OCI-LY7 (cell line): Measurements from ENCODE around the gene APOB. TPM values are rescaled to one million over a fixed set of nuclear protein-coding genes. Genes with fewer than 3 reads are reported as not detected.

Experiments used
- BruUV-seq: library from RNA; stranded (reverse); fragments of 400-500 nt; replicated peaks from 2 replicates; lab custom pipeline; 2021; lab: Mats Ljungman, UMichigan
- CTCF ChIA-PET: fragments of 300-600 bp; sonication (Branson Sonifier 250); formaldehyde crosslinking; loops from one replicate; lab custom pipeline; 2022; ENCODE audit warnings: antibody characterized with exemption; ENCODE audit not compliant: unreplicated experiment; lab: Charles Lee
- POLR2A ChIA-PET: fragments of 300-600 bp; sonication (Branson Sonifier 250); formaldehyde crosslinking; loops from one replicate; lab custom pipeline; 2022; ENCODE audit warnings: antibody characterized with exemption; lab: Charles Lee
- DNase-seq: peaks from one replicate; pipeline ENCODE4 v3.0.0-alpha.2; 2015; ENCODE audit warnings: low spot score
- H2AFZ ChIP-seq: fragments of 200-600 bp; sonication (generic), shearing (Covaris generic); 2 replicates; pipeline ENCODE4 v1.6.1; 2014; ENCODE audit warnings: mild to moderate bottlenecking, antibody characterized with exemption, low read length, moderate library complexity
- H3K27ac ChIP-seq: fragments of 200-600 bp; sonication (generic); 2 replicates; pipeline ENCODE4 v1.5.1; 2014; ENCODE audit warnings: mixed run types, low read depth, mild to moderate bottlenecking, moderate library complexity, low read length, inconsistent platforms; ENCODE audit not compliant: poor library complexity, severe bottlenecking
- H3K36me3 ChIP-seq: fragments of 200-600 bp; sonication (generic); 2 replicates; pipeline ENCODE4 v1.6.1; 2014; ENCODE audit warnings: mild to moderate bottlenecking, antibody characterized with exemption, low read length, moderate library complexity, mixed read lengths; ENCODE audit not compliant: insufficient read depth
- H3K4me1 ChIP-seq: fragments of 200-600 bp; sonication (generic); 2 replicates; pipeline ENCODE4 v1.5.1; 2014; ENCODE audit warnings: mild to moderate bottlenecking, low read length; ENCODE audit not compliant: insufficient read depth, poor library complexity, severe bottlenecking
- H3K4me2 ChIP-seq: fragments of 200-600 bp; sonication (generic); 2 replicates; pipeline ENCODE4 v1.6.1; 2014; ENCODE audit warnings: mild to moderate bottlenecking, low read length
- H3K4me3 ChIP-seq: fragments of 200-600 bp; sonication (generic); 2 replicates; pipeline ENCODE4 v1.5.1; 2014; ENCODE audit warnings: mild to moderate bottlenecking, low read depth, low read length; ENCODE audit not compliant: poor library complexity, severe bottlenecking
- H3K79me2 ChIP-seq: fragments of 200-600 bp; sonication (generic); 2 replicates; pipeline ENCODE4 v1.6.1; 2016; ENCODE audit warnings: low read depth, mild to moderate bottlenecking, low read length, moderate library complexity, mixed read lengths; ENCODE audit not compliant: insufficient read depth
- H3K9me2 ChIP-seq: fragments of 200-600 bp; sonication (generic); 2 replicates; pipeline ENCODE4 v1.6.1; 2016; ENCODE audit warnings: mild to moderate bottlenecking, low read length, mixed read lengths; ENCODE audit not compliant: insufficient read depth
- H3K9me3 ChIP-seq: fragments of 200-600 bp; sonication (generic); 2 replicates; pipeline ENCODE4 v1.6.1; 2014; ENCODE audit warnings: mild to moderate bottlenecking, mixed run types, low read length, mixed read lengths
- H4K20me1 ChIP-seq: fragments of 200-600 bp; sonication (generic); 2 replicates; pipeline ENCODE4 v1.6.1; 2014; ENCODE audit warnings: mild to moderate bottlenecking, antibody characterized with exemption, low read length, moderate library complexity, mixed read lengths; ENCODE audit not compliant: insufficient read depth
- CTCF ChIP-seq: fragments of 200-600 bp; sonication (generic); conservative IDR thresholded peaks from 2 replicates; pipeline ENCODE4 v1.5.1; 2014; ENCODE audit warnings: mild to moderate bottlenecking, antibody characterized with exemption, low read length, moderate library complexity, mixed read lengths
- EZH2phosphoT487 ChIP-seq: fragments of 200-600 bp; sonication (generic); IDR thresholded peaks from 2 replicates; pipeline ENCODE4 v1.6.1; 2018; ENCODE audit warnings: low read depth, borderline replicate concordance, mild to moderate bottlenecking, mixed run types, antibody characterized with exemption, low read length, moderate library complexity, mixed read lengths
- intact Hi-C: fragments of 100-400 bp; cut with micrococcal nuclease; formaldehyde crosslinking; loops from one replicate; pipeline ENCODE4 v1.10.0; 2022; ENCODE audit not compliant: unreplicated experiment
- total RNA-seq, 2 experiments: library from RNA; depleted of rRNA in 1 of 2; stranded (reverse); fragments of >200 nt in 1 of 2; shearing (Covaris generic) in 1 of 2; gene quantifications; 2 replicates each; pipeline ENCODE4 v1.2.3, GENCODE V29; 2014 to 2022

APOB gene
- total RNA-seq, 2 experiments from 2014 or later: 0.03 TPM; not detected in 1

DNA sequence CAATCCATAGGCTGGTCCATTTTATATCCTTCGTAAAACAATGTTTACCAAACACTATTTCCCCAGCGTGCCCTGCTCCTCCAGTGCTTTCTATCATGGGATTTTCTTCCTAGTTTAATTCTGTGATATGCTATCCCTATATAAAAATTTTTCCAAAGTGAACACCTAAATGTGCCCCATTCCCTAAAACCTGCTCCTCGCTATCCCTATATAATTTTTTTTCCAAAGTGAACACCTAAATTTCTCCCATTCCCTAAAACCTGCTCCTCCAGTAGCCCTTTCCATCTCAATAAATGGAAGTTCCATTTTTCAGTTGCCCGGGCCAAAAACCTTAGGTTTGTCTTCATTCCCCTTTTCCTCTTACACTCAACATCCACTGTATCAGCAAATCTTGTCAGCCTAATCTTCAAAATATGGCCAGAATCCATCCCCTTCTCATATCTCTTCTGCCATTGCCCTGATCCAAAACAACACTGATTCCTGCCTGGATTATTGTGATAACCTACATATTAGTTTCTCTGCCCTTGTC, 26.1 kb downstream of the APOB start:
- no peaks in the 10 kb centered on the region for H3K9me3 ChIP-seq
- no peak overlapping the region for H3K4me3 ChIP-seq
- no peaks in the 10 kb centered on the region for H3K9me2 ChIP-seq
- no peaks in the 10 kb centered on the region for H4K20me1 ChIP-seq
- intact Hi-C loops: no loop called here
- no peak overlapping the region for H2AFZ ChIP-seq
- H3K4me2 ChIP-seq: no peak overlapping the region
- H3K79me2 ChIP-seq: no peaks in the 10 kb centered on the region
- no peak for DNase-seq
- H3K4me1 ChIP-seq: no peaks in the 10 kb centered on the region
- no TSS peak for BruUV-seq
- CTCF ChIA-PET: no interaction called here
- no peak for TF ChIP-seq EZH2phosphoT487
- TF ChIP-seq CTCF: no peak
- POLR2A ChIA-PET: no interaction called here
- H3K27ac ChIP-seq: no peak overlapping the region
- no peaks in the 10 kb centered on the region for H3K36me3 ChIP-seq

GRCh38 chr2:21015281-21015645, 28.6 kb downstream of the APOB start:
- intact Hi-C loops: no loop called here
- Histone ChIP-seq H4K20me1 (no peaks in the 10 kb centered on the region), H3K9me2 (no peaks in the 10 kb centered on the region), H3K9me3 (no peaks in the 10 kb centered on the region), H3K27ac (no peak overlapping the region), H3K4me1 (no peaks in the 10 kb centered on the region), H3K79me2 (no peaks in the 10 kb centered on the region), H2AFZ (no peak overlapping the region), H3K36me3 (no peaks in the 10 kb centered on the region), H3K4me3 (no peak overlapping the region), H3K4me2 (no peak overlapping the region)
- DNase-seq: no peak
- CTCF ChIA-PET: no interaction called here
- TF ChIP-seq EZH2phosphoT487 (no peak), CTCF (no peak)
- POLR2A ChIA-PET: no interaction called here
- no TSS peak for BruUV-seq

DNA sequence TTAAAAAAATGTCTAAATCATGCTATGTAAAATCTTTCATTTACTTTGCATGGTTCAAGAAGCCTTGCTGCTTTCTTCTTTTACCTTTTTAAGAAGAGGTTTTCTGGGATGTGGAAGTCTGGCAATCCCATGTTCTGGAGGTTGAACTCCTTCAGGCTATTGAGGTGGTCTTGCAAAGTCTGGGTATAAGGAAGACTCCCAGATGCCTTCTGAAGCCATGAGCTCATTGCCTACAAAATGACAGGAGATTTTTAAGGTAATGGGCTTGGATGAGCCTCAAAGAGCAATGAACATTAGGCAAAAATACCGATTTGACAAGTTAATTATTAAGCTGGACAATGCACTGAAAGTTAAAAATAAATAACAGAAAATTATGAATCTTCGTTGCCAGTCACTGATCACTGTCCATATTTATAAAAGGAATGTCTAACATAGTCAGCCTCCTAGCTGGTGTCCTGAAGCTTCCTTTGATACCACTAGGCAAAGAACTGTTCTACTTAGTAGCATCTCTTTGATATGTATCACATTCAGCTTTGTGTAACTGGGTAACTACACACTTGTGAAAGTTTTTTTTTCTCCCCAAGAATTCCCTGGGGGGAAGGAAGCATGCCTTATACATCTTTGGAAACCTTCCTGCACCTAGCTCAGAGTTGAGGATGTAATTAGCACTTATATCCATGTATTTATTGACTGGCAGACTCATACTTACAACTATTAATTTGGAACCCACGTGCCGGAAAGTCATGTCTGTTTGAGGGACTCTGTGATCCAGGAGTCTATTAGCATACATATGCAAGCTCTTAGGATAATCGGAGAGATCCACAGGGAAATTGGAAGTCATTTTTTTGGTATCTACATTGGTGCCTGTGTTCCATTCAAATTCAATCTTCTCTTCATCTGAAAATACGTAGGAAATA, 29.3 kb downstream of the APOB start:
- Histone ChIP-seq H3K4me1 (no peaks in the 10 kb centered on the region), H3K4me2 (no peak overlapping the region), H3K9me3 (no peaks in the 10 kb centered on the region), H3K79me2 (no peaks in the 10 kb centered on the region), H4K20me1 (no peaks in the 10 kb centered on the region), H3K27ac (no peak overlapping the region), H2AFZ (no peak overlapping the region), H3K36me3 (no peaks in the 10 kb centered on the region), H3K9me2 (no peaks in the 10 kb centered on the region), H3K4me3 (no peak overlapping the region)
- no TSS peak for BruUV-seq
- ChIA-PET CTCF (no interaction called here), POLR2A (interaction anchor here (1.1 kb wide), 1 partner anchor 11 kb away, joined by 3 read pairs; no protein-coding TSS in a partner anchor)
- intact Hi-C loops: no loop called here
- DNase-seq: no peak
- TF ChIP-seq CTCF (no peak), EZH2phosphoT487 (no peak)
